ENCODE results near the gene FNBP1L.

DNA sequence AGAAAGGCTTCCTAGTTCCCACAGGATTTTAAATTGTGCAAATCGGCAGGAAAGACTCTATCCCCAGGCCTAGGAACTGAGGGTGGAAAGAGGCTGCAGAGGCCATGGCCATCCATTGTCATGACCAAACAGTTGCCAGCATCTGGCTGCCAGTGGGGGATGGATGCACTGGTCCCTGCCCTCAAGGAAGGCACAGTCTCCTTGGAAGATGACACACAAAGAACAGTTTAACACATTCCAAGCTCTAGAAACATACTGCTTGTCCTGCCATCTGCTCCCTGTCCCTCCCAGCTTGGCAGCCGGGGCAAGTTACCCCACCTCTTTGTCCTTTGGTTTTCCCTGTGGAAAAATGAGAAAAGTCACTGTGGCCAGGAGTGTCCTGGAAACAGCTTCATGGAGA lies 150.5 kb downstream of the FNBP1L start:
- TF ChIP-seq, protein P1, sequence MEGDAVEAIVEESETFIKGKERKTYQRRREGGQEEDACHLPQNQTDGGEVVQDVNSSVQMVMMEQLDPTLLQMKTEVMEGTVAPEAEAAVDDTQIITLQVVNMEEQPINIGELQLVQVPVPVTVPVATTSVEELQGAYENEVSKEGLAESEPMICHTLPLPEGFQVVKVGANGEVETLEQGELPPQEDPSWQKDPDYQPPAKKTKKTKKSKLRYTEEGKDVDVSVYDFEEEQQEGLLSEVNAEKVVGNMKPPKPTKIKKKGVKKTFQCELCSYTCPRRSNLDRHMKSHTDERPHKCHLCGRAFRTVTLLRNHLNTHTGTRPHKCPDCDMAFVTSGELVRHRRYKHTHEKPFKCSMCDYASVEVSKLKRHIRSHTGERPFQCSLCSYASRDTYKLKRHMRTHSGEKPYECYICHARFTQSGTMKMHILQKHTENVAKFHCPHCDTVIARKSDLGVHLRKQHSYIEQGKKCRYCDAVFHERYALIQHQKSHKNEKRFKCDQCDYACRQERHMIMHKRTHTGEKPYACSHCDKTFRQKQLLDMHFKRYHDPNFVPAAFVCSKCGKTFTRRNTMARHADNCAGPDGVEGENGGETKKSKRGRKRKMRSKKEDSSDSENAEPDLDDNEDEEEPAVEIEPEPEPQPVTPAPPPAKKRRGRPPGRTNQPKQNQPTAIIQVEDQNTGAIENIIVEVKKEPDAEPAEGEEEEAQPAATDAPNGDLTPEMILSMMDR (conservative IDR thresholded peaks at IDR 0.05) = no peak
- TF ChIP-seq ZFX (IDR thresholded peaks at IDR 0.05) = no peak

Data from C4-2B (cell line).